HG03342 (cell line): ENCODE data around the gene GRIP2.

Source experiments
- ATAC-seq: cut with Tn5 transposase; IDR thresholded peaks from one replicate; pipeline ENCODE4 v1.9.1; 2021; ENCODE audit warnings: mild to moderate bottlenecking, moderate library complexity; ENCODE audit not compliant: unreplicated experiment

The GRIP2 gene

DNA sequence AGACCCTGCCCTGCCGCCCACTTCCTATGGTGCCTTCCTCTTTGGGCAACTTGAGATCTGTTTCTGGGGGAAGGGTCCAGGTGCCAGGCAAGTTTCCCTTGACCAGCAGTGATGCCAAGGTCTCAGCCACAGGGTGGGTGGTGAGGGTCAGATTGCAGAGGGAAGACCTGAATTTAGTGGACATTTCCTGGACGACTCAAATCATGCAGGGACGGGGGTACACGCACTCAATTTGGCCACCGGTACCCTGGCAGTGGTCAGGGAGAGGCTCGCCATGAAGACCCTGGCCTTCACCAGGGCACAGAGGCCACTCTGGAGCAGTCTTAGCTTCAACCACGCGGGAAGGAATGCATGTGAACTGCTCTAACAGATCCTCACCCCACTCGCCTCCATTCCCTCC lies 1.5 kb upstream of the GRIP2 start:
- no peak for ATAC-seq

DNA sequence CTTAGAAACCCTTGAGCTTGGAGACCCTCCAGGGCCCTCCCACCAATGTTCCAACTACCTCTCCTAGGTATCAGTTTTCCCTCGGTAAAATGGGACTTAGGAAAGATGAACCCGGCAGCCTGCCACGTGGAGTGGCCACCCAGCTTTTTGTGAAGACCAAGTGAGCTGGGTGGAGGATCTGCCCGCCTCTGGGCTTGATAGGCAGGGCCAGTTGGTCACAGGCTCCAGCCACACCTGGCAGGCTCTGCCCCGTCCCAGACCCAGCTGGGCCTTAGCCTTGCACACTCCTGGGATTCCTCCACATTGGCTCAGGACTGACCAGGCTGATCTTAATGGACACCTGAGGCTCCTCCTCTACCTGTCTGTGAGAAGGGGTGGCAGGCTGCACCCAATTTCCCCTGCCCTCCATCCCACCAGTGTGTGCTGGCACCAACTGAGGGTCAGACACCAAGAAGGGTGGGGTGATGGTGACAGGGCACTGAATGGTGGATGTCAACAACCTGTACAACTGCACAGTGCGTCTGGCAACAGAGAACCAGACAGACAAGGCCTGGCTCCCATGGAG lies 761 bp upstream of the GRIP2 start:
- ATAC-seq, result no peak

DNA sequence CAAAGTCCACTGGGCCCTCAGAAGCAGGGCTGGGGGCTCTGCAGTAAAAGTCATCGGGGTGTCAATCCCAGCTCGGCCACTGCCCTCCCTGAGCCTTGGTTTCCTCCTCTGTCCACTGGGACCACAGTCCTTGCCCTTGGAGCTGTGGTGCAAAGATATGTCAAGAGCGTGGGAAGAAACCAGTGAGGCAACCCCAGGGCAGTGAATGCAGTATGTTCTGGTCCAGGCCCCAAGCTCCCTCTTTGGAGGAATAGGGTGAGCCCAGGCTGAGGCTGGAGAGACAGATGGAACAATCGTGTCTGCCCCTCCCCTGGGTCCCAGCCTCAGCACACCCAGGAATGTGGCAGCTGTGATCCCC lies 779 bp downstream of the GRIP2 start:
- no peak for ATAC-seq

DNA sequence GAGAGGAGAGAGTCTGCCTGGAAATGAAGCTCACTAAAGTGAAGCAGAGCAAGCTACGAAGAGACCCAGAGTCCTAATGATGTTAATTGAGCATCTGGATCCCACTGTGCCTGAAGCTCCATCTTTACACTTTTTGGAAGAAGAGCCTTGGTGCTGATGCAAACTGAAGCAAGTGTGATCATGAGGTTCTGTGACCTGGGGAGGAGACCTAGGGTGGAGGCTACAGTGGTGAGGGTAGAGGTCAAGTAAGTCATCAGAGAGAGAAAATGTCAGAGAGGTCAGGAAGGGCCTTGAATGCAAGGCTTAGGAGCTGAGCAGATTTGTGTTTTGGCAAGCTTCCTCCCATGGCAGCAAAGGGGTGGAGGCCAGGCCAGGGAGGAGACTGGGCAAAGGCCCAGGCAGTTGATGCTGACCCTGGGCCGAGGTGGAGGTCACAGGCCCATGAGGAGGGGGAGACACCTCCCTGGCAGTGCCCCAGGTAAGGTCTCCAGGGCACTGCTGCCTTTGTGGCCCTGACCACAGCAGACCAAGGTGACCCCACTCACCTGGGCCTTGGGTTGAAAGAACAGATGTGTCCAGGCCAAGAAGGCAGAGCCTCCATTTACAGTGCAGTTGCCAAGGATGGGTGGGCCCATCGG lies 1.6 kb downstream of the GRIP2 start:
- ATAC-seq, result no peak

DNA sequence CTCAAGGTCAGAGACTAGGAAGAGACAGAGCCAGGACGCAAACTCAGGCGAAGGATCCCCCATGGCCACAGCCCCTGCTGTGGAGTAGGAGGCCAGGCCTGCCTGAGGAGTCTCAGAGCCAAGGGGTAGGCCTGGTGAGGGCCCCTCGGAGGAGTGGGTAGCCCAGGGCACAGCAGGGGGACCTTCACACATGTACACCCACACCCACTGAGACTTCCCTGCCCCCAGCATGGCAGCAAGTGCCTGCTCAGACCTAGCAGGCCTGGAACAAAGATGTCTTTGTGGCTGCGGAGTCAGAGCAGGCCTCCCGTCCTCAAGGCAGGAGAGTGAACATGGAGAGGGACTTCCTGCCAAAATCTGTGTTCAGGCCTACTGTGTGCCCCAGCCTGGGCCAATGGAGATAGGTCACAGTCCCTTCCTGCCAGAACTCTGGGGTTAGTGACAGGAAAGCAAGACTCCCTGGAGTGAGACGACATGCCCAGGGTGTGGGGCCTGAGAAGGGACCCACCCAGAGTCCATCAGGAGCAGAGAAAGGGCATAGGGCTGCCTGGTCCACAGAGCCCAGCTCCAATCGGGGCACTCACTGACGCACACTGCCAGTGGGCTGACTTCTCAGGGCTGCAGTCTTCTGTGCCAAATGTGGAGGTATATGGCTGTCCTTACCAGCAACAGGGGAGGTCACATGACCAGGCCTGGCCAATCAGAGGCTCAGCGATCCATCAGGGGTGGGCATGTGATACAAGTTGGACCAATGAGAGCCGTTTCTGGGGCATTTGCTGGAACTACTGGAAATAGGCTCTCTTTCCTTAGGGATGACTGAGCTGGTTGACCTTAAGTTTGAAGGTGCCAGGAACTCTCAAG lies 2.3 kb downstream of the GRIP2 start:
- no peak for ATAC-seq

DNA sequence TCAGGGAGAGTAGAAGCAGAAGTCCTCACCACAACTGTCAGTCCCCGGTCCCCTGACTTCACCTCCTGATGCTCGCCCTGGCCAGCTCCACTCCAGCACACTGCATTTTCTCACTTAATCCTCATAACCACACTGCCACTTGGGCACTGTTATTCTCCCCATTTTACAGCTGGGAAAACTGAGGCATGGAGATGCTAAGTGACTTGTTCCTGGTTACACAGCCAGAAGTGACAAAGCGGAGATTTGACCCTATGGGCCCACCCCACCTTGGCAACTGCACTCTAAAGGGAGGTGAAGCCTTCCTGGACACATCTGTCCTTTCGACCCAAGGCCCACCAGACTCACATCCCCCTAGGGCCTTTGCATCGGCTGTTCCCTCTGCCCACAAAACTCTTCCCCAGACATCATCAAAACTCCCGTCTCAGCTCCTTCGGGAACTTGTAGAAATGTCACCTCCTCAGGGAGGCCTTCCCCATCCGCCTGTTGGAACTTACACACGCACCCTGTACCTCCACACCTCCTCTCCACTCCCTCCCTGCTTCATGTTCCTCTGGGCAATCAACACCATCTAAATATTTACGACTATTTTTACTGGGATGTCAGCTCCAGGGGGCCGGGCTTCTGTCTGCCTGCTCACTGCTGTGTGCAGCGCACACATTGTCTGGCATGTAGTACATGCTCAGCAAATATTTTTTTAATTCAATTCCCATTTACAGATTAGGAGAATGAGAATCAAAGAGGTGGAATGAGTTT lies 3.1 kb downstream of the GRIP2 start:
- no peak for ATAC-seq

DNA sequence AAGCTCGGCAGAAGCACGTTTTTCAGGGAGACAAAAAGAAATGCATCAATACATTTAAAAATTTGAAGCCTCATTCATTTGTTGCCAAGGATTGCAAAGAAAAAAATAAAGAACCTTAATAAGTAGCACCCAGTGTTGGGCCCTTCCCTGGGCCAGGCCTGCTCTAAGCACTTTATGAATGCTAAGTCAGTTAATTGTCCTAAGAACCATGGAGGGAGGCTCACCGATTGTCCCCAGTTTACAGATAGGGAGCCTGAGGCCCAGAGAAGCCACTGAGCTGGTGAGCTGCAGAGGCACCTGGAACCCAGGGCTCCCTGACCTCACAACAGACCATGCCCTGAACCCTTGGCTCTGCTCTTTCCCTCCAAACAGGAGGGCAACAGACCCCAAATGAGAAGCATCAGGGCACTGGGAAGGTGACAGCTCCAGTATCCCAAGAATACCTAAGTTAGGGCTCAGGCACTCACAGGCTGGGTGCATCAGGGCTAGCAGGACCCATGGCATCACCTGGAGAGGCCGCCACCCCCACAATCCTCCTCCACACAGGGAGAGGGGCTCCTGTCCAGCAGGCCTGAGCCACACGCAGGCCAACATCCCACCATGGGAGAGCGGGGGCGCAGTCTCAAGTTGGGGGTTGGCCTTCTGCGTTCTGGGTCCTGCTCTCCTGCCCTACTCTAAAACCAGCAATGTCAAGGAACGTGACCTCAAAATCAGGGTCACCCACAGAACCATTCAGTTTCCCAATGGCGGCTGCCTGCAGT lies 3.9 kb downstream of the GRIP2 start:
- ATAC-seq, result no peak

DNA sequence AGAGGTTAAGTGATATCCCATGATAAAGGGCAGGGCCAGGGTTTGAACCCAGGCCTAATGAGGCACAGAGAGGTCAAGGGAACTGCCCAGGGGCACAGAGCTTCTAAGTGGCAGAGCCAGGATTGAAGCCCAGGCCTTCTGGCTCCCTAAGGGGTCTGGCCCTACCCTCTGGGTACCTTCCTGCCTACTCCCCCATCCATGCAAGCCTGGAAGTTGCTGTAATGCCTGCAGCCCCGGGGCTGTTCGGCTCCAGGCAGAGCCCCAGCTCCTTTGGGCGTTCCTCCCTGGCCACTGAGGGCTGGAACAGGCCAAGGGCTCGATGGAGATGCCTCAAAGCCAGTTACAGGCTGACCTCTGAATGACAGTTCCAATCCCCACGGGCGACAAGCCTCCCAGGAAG lies 4.5 kb downstream of the GRIP2 start:
- ATAC-seq, result no peak

DNA sequence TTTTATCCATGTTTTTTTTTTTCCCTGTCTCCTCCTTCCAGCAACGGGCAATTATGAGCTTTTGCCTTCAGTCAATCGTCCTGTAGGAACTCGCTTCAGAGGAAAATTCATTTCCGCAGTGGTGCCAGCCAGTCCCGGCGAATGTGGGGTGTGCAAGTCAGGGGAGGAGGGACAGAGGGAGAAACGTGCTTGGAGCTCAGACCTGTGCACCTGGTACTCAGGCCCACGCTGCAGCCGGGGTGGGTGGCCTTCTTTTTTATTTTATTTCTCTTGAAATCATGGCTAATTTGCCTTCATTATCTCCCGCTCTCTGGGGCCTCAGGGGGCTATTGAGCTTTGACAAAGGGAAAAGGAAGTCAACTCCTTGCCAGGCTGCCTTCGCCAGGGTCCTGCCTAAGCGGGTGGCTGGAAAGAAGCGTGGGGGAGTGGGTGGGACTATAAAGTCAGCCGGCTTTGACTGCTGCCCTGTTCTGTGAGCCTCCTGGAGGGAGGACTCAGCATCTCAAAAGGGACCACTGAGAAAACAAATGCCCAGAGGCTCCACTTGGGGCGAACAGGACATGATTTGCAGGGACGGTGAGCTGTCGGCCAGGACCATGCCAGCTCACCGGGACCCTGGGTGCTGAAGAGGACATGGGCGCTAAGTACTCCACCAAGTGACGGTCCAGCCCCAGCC lies 5.5 kb downstream of the GRIP2 start:
- ATAC-seq, result no peak

GRCh38 chr3:14533457-14533958 lies 6.6 kb downstream of the GRIP2 start:
- ATAC-seq, result no peak

DNA sequence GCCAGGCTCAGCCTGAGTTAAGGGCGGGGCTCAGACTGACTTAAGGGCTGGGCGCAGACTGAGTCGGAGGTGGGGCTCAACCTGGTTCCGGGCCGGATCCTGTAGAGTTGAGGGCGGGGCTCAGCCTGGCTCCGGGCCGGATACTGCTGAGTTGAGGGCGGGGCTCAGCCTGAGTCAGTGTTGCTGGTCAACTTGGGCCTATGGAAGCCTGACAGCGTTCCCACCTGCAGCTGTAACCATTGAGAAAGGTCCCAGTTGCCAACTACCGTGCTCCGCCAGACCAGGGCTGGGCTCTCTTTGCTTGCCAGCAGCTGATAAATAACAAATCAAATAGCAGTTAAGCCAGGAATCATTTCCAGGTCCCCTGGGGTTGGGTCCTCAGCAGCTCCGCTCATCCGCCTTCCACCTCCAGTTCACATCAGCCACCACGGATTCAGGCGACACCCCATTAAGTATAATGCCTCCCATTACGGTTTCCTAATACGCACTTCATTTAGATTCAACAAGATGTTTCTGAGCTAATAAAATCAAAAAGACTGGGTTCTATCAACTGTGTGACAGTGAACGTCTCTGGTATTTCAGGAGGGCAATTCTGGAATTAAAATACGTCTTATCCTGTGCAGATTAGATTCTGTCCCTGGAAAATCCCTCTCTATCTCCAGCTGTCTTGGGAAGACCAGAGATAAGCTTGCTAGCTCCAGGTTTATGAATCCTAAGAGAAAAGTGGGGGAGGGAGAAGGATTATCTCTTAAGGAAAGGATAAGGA lies 7.3 kb downstream of the GRIP2 start:
- no peak for ATAC-seq

DNA sequence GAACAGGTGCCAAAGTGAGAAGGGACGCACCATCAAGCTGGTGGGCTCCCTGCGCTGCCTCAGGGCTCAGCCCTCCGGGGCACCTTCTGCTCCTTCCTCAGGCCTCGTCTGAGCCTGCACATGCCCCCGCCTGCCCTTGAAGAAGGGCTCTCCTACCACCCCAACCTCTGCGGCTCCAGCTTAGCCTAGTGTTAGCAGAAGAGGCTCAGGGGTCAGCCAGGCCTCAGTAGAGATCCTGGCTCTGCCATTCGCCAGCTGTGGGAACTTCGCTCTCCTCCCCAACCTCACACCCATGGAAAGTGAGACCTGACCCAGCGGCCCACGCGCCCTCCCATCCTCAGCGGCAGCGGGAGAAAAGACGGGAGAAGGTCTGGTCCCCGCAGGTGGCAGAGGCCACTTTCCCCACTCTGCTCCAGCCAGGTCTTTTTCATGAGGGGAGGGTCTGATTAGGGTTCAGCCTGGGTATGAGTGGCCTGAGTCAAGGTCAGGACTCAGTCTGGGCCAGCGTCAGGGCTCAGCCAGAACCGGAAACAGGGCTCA lies 8.2 kb downstream of the GRIP2 start:
- no peak for ATAC-seq

- ATAC-seq, result no peak
Observed at GRCh38 chr3:14528081-14528480, 12.1 kb downstream of the GRIP2 start.

DNA sequence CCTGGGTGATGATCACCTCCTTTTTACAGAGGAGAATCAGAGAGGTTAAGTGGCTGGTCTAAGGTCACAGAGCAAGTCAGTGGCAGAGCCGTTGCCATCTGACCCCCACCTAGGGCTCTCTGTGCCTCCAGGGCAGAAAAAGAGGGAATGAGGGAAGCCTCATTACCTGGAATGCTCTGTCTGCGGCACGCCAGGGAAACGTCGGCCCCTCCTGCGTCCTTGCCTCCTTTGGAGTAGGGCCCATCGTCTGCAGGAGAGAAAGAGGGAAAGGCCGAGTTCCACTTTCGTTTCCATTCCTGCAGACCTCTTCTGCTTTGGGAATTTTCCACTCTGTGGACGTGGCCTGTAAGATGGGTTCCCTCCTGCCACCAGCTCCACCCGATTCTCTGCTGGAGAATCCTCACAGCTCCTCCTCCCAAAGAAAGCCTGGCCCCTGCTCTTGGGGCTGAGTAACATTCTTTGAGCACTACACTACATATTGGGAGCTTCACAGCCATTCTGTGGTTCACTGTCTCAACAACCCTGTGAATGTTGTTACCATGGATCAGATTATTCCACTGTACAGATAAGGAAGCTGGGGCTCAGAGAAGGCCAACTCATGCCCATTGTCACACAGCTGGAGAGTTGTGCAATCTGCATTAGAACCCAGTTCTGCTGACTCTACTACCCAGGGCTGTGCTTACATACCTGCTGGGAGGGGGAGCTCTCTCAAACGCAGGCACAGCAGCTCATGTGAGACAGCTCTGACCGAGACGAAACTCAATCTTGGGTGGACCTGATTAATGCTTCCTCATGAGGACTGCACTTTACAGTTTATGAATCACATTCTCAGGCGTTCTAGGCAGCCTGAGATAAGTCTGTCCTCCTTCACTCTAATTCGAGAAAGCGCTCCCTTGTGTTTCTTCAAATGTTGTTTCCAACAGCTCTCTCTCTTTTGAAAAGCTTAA lies 14.2 kb downstream of the GRIP2 start:
- no peak for ATAC-seq

- no peak for ATAC-seq
Observed at GRCh38 chr3:14524920-14525660, 15.1 kb downstream of the GRIP2 start.

DNA sequence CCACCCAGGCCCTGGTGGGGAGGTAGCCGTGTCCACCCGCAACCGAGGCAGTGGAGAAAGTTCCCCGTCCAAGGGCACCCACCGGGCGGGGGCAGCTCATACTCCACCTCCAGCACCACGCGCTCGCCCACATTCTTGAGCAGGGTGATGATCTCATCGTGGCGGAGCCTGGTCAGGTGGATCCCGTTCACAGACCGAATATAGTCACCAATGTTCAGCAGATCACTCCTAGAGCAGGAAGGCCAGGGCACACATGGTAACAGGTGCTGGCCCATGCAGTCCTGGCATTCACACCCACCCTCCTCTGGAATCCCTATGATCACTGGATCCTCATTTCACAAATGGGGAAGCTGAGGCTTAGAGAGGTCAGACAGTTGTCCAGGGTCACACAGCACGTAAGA lies 15.8 kb downstream of the GRIP2 start:
- ATAC-seq, result no peak

- no peak for ATAC-seq
Observed at GRCh38 chr3:14523792-14524191, 16.4 kb downstream of the GRIP2 start.
